ENCODE measurements around the gene MFGE8. TPM values are rescaled to one million over a fixed set of nuclear protein-coding genes. Genes with fewer than 3 reads are reported as not detected.

MFGE8 gene
- total and polyA plus RNA-seq, 12 donors: 359 to 690 (median 511) TPM

DNA sequence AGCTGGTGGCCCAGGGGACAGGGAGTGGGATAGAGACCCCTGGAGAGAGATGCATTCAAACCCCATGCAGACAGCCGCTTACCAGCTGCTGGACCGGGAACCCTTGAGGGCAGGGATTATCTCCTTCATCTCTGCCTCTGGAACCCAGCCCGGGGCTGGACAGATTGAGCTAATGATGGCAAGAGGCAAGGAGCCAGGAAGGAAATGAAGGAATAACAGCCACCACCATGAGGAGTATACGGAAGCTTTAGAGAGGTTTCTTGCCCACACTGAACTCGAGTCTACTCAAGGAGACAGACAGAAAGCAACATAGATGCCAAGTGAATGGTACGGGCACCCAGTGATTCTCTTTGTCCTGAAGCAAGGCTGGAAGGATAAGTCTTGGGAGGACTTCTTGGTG, 41.1 kb downstream of the MFGE8 start:
- H3K27me3 ChIP-seq: peaks cover 0 to 7% (median 0%) of the 10 kb centered on the region in 7 donors
- no peak for ATAC-seq
- H3K9me3 ChIP-seq: no peaks in the 10 kb centered on the region
- peaks cover 0 to 8% (median 0%) of the 10 kb centered on the region in 9 donors for H3K4me1 ChIP-seq
- intact Hi-C loops (cut with DNase I): no loop called here
- no peak overlapping the region for H3K4me3 ChIP-seq
- H3K36me3 ChIP-seq: peaks cover 0 to 11% (median 0%) of the 10 kb centered on the region in 9 donors
- no peak for DNase-seq
- H3K27ac ChIP-seq: no peak overlapping the region
- 71 to 75% methylated on average over 6 of the region's 6 CpGs for WGBS, 2 donors
- TF ChIP-seq, protein P1, sequence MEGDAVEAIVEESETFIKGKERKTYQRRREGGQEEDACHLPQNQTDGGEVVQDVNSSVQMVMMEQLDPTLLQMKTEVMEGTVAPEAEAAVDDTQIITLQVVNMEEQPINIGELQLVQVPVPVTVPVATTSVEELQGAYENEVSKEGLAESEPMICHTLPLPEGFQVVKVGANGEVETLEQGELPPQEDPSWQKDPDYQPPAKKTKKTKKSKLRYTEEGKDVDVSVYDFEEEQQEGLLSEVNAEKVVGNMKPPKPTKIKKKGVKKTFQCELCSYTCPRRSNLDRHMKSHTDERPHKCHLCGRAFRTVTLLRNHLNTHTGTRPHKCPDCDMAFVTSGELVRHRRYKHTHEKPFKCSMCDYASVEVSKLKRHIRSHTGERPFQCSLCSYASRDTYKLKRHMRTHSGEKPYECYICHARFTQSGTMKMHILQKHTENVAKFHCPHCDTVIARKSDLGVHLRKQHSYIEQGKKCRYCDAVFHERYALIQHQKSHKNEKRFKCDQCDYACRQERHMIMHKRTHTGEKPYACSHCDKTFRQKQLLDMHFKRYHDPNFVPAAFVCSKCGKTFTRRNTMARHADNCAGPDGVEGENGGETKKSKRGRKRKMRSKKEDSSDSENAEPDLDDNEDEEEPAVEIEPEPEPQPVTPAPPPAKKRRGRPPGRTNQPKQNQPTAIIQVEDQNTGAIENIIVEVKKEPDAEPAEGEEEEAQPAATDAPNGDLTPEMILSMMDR (IDR thresholded peaks at IDR 0.05): no peak

DNA sequence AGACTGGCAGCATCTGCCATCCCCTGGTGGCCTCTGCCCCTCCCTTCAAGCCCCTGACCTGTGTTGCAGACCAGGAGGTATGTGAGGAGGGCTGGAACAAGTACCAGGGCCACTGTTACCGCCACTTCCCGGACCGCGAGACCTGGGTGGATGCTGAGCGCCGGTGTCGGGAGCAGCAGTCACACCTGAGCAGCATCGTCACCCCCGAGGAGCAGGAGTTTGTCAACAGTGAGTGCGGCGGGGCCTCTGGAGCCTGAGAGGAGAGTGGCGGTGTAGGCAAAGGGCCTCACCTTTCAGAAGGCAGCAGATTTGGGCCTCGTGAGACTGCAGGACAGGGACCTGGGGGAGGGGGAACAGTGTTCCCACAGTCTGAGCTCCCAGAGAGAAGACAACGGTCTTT, 41.9 kb downstream of the MFGE8 start:
- no peaks in the 10 kb centered on the region for H3K9me3 ChIP-seq
- WGBS, 2 donors: 79 to 80% methylated on average over 14 of the region's 14 CpGs
- peaks cover 0 to 8% (median 0%) of the 10 kb centered on the region in 9 donors for H3K4me1 ChIP-seq
- TF ChIP-seq, protein P1 (IDR thresholded peaks at IDR 0.05): no peak
- H3K27me3 ChIP-seq: peaks cover 0 to 7% (median 0%) of the 10 kb centered on the region in 7 donors
- ATAC-seq (no peak), DNase-seq (no peak)
- H3K36me3 ChIP-seq: peaks cover 0 to 5% (median 0%) of the 10 kb centered on the region in 9 donors
- no peak overlapping the region for H3K27ac ChIP-seq
- H3K4me3 ChIP-seq: no peak overlapping the region
- intact Hi-C loops (cut with DNase I): no loop called here

DNA sequence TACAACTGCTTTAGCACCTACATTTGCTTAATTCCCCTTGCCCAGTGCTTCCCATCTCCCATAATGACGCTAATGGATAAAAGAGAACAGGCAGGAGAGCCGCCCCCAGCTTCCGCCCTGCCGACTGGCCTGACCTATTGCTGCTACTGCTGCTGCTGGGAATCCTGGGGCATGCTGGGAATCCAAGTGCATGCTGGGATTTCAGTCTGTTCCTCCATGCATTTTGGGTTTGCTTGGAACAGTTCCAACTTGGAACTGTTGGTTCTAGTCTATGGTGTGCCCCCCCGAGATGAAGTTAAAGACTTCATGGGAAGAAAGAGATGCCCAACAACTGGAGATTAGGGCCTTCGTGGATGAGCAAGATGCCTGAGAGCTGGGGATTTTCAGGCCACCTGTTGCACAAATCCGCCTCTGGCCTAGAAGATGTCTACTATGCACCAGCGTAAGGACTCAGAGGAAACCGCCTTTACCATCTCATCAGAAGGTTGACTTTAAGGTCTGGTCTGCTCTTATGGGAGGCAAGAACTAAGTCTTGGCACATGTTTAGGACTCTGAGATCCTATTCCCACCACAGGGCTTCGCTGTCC, 46.8 kb downstream of the MFGE8 start:
- Histone ChIP-seq H3K4me1 (no peaks in the 10 kb centered on the region), H3K27ac (no peak overlapping the region), H3K9me3 (no peaks in the 10 kb centered on the region), H3K4me3 (no peak overlapping the region), H3K27me3 (peaks cover 0 to 3% (median 0%) of the 10 kb centered on the region in 7 donors), H3K36me3 (no peaks in the 10 kb centered on the region)
- DNase-seq: no peak
- TF ChIP-seq, protein P1 (IDR thresholded peaks at IDR 0.05): no peak
- ATAC-seq: no peak
- WGBS, 2 donors: 91 to 94% methylated on average over 10 of the region's 10 CpGs
- intact Hi-C loops (cut with DNase I): no loop called here

DNA sequence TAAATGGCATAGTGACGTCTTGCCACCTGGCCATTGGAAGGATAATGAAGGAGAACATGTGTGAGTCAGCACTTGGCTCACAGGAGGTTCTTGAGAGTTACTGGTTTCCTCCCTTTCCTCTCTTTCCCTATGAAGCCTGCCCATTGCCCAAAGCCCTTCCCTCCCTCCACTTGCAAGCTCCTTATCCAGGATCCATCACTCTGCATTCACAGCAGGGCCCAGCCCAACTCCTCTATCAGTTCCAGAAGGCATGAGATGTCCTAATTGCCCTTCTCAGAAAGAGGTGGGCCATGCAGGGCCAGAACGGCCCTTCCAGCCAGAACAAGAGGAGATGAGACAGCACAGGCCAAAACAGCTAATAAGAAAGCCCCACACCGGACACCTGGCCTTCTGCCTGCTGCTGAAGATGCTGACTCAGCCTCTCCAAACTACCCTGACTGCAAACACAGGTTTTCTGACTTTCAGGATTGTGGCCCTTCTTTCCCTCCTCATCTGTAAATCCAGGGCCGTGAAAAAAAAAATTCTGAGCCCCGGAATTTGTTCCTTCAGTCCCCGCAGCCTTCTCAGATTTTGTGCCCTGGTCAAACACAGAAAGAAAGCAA, 47.6 kb downstream of the MFGE8 start:
- TF ChIP-seq, protein P1 (IDR thresholded peaks at IDR 0.05): no peak
- intact Hi-C loops (cut with DNase I): no loop called here
- no peak for DNase-seq
- H3K36me3 ChIP-seq: no peaks in the 10 kb centered on the region
- H3K4me1 ChIP-seq: no peaks in the 10 kb centered on the region
- H3K27ac ChIP-seq: no peak overlapping the region
- H3K4me3 ChIP-seq: no peak overlapping the region
- WGBS, 2 donors: 71 to 73% methylated on average over 6 of the region's 6 CpGs
- no peaks in the 10 kb centered on the region for H3K9me3 ChIP-seq
- no peak for ATAC-seq
- no peaks in the 10 kb centered on the region for H3K27me3 ChIP-seq

Data from heart right ventricle (tissue), 16 donors.